Ureter (tissue), 1 donor: ENCODE data around the gene RAB9A. TPM values are rescaled to one million over a fixed set of nuclear protein-coding genes. Genes with fewer than 3 reads are reported as not detected.

Source experiments
- DNase-seq: peaks from one replicate; pipeline ENCODE4 v3.0.0-alpha.2; 2020; ENCODE audit warnings: low spot score
- total RNA-seq: library from RNA; stranded (reverse); gene quantifications from one replicate; pipeline ENCODE4 v1.2.4, GENCODE V29; 2023
- donor health status: DM: yes; HTN: yes; CAD: no.

The RAB9A gene
- total RNA-seq, 1 donor from 2014 or later = 25.1 TPM

- DNase-seq = no peak
These were observed 58.9 kb downstream of the RAB9A start for GRCh38 chrX:13747836-13748235.

- DNase-seq = no peak
These were observed 59.6 kb downstream of the RAB9A start for GRCh38 chrX:13748486-13748885.

GRCh38 chrX:13750204-13750603 is 61.3 kb downstream of the RAB9A start:
- no peak for DNase-seq

GRCh38 chrX:13750812-13751211 is 61.9 kb downstream of the RAB9A start:
- DNase-seq = no peak

- DNase-seq = no peak
These were observed 63.2 kb downstream of the RAB9A start for GRCh38 chrX:13752141-13752540.

GRCh38 chrX:13752646-13753045 is 63.7 kb downstream of the RAB9A start:
- no peak for DNase-seq

- no peak for DNase-seq
These were observed 65.8 kb downstream of the RAB9A start for GRCh38 chrX:13754765-13755164.

- DNase-seq = no peak
These were observed 66.3 kb downstream of the RAB9A start for GRCh38 chrX:13755254-13755653.

- DNase-seq = no peak
These were observed 67.5 kb downstream of the RAB9A start for GRCh38 chrX:13756381-13756780.

- no peak for DNase-seq
These were observed 70.3 kb downstream of the RAB9A start for GRCh38 chrX:13759152-13759718.

Other genes starting within 250 kb of the RAB9A start
- 0.78 TPM for gene EGFL6, start 119.5 kb upstream of the RAB9A start, total RNA-seq
- gene TCEANC, start 36.0 kb upstream of the RAB9A start, total RNA-seq = 3.4 TPM
- 17.4 TPM for gene TRAPPC2, start 45.5 kb downstream of the RAB9A start, total RNA-seq
- 40.7 TPM for gene OFD1, start 45.6 kb downstream of the RAB9A start, total RNA-seq
- 15.9 TPM for gene GPM6B, start 128.0 kb downstream of the RAB9A start, total RNA-seq